Stimulated activated CD8-positive, alpha-beta memory T cell treated with anti-CD3 and anti-CD28 coated beads, Interleukin-4, amount 100 ng/mL, for 1 hour (primary cell): ENCODE results near the gene EYS.
"Not testable (repeated sequence)": the region's sequence is repeated elsewhere in the genome, so short reads cannot be mapped to it uniquely, and the experiment has no call there.

ENCODE experiments used
- DNase-seq, 2 donors: peaks; one replicate each; pipeline ENCODE4 v3.0.0-alpha.2; 2020; ENCODE audit warnings: low read depth in 2 of 2, low spot score in 1 of 2

The EYS gene

GRCh38 chr6:63805808-63806572, 1901.0 kb downstream of the EYS start:
- no peak for DNase-seq

- DNase-seq, result no peak
Observed at GRCh38 chr6:63805345-63805744, 1901.7 kb downstream of the EYS start.

- no peak for DNase-seq
Observed at GRCh38 chr6:63804381-63804956, 1902.6 kb downstream of the EYS start.

GRCh38 chr6:63803371-63803770, 1903.7 kb downstream of the EYS start:
- no peak for DNase-seq

- DNase-seq, result no peak
Observed at GRCh38 chr6:63802606-63803206, 1904.3 kb downstream of the EYS start.

- DNase-seq, result not testable (repeated sequence)
Observed at GRCh38 chr6:63800386-63800785, 1906.6 kb downstream of the EYS start.

GRCh38 chr6:63799813-63800212, 1907.2 kb downstream of the EYS start:
- DNase-seq, result no peak

- DNase-seq, result no peak
Observed at GRCh38 chr6:63799313-63799712, 1907.7 kb downstream of the EYS start.

- no peak for DNase-seq
Observed at GRCh38 chr6:63798378-63798777, 1908.6 kb downstream of the EYS start.

GRCh38 chr6:63797721-63798120, 1909.3 kb downstream of the EYS start:
- DNase-seq, result no peak

GRCh38 chr6:63795826-63796225, 1911.2 kb downstream of the EYS start:
- no peak for DNase-seq

GRCh38 chr6:63795006-63795405, 1912.0 kb downstream of the EYS start:
- DNase-seq, result no peak

- no peak for DNase-seq
Observed at GRCh38 chr6:63793465-63794137, 1913.4 kb downstream of the EYS start.

- DNase-seq, result no peak
Observed at GRCh38 chr6:63792736-63793464, 1914.1 kb downstream of the EYS start.

GRCh38 chr6:63790334-63790733, 1916.7 kb downstream of the EYS start:
- DNase-seq, result no peak

GRCh38 chr6:63789699-63790098, 1917.3 kb downstream of the EYS start:
- no peak for DNase-seq

- no peak for DNase-seq
Observed at GRCh38 chr6:63788569-63788968, 1918.5 kb downstream of the EYS start.

GRCh38 chr6:63787021-63787420, 1920.0 kb downstream of the EYS start:
- DNase-seq, result no peak

- no peak for DNase-seq
Observed at GRCh38 chr6:63785006-63785405, 1922.0 kb downstream of the EYS start.

- no peak for DNase-seq
Observed at GRCh38 chr6:63783096-63783495, 1923.9 kb downstream of the EYS start.

- no peak for DNase-seq
Observed at GRCh38 chr6:63774961-63775360, 1932.1 kb downstream of the EYS start.
